Measurements from ENCODE around the gene HOGA1.

- TF ChIP-seq CTCF (IDR thresholded peaks at IDR 0.05; ENCODE audit: low read depth, low read length, missing input control) (no peak), RAD21 (IDR thresholded peaks at IDR 0.05) (no peak), ZBTB33 (IDR thresholded peaks at IDR 0.05) (no peak), MAX (IDR thresholded peaks at IDR 0.05) (no peak), GABPA (IDR thresholded peaks at IDR 0.05 in 1 of 2, conservative IDR thresholded peaks at IDR 0.05 in 1 of 2) (no peak), SP1 (IDR thresholded peaks at IDR 0.05) (no peak)
Observed at GRCh38 chr10:97547271-97547600, 37.0 kb upstream of the HOGA1 start.

Data from liver (tissue), 3 donors.